Stimulated activated naive CD8-positive, alpha-beta T cell treated with anti-CD3 and anti-CD28 coated beads, Interleukin-15, amount 100 ng/mL, for 72 hours (primary cell): ENCODE data around the gene CDK7.

ENCODE experiments used
- ATAC-seq: fragments of 150-1000 bp; cut with Tn5 transposase; 2 replicates; pipeline ENCODE4 v1.10.0; 2021; ENCODE audit warnings: mild to moderate bottlenecking, moderate library complexity
- DNase-seq, 2 donors: peaks; one replicate each; pipeline ENCODE4 v3.0.0; 2021 to 2022
- H3K27ac Mint-ChIP-seq, 2 donors: one replicate each; pipeline ENCODE4 v1.8.0; 2022; ENCODE audit warnings: mild to moderate bottlenecking in 2 of 2, mixed read lengths in 2 of 2, moderate library complexity in 2 of 2
- H3K27me3 Mint-ChIP-seq: one replicate; pipeline ENCODE4 v1.8.0; 2022; ENCODE audit warnings: mixed read lengths
- H3K4me1 Mint-ChIP-seq: one replicate; pipeline ENCODE4 v1.8.0; 2022; ENCODE audit warnings: mild to moderate bottlenecking, mixed read lengths
- H3K4me3 Mint-ChIP-seq, 2 donors: one replicate each; pipeline ENCODE4 v1.8.0; 2022; ENCODE audit warnings: mild to moderate bottlenecking in 2 of 2, mixed read lengths in 2 of 2, moderate library complexity in 1 of 2
- H3K9me3 Mint-ChIP-seq, 2 donors: one replicate each; pipeline ENCODE4 v1.8.0; 2022; ENCODE audit warnings: mixed read lengths in 2 of 2

The CDK7 gene

GRCh38 chr5:69265931-69266330, 31.2 kb downstream of the CDK7 start:
- DNase-seq (peak in 1 of 2 donors; percentile 14), ATAC-seq (peak; percentile 55)
- H3K4me3 Mint-ChIP-seq = no peak overlapping the region
- no peaks in the 10 kb centered on the region for H3K27me3 Mint-ChIP-seq
- no peaks in the 10 kb centered on the region for H3K4me1 Mint-ChIP-seq
- H3K27ac Mint-ChIP-seq = peak overlapping the region in 1 of 2 donors; percentile 51
- H3K9me3 Mint-ChIP-seq = no peaks in the 10 kb centered on the region

- ATAC-seq = no peak
- Mint-ChIP-seq H3K4me3 (no peak overlapping the region), H3K27ac (peak overlapping the region in 1 of 2 donors; percentile 69), H3K27me3 (no peaks in the 10 kb centered on the region), H3K9me3 (no peaks in the 10 kb centered on the region), H3K4me1 (peaks cover 5% of the 10 kb centered on the region)
- no peak for DNase-seq
Measured at GRCh38 chr5:69268899-69269298, 34.2 kb downstream of the CDK7 start.

- ATAC-seq (no peak), DNase-seq (no peak)
- Mint-ChIP-seq H3K4me1 (peaks cover 5% of the 10 kb centered on the region), H3K27ac (peak overlapping the region in 1 of 2 donors; percentile 14), H3K27me3 (no peaks in the 10 kb centered on the region), H3K4me3 (no peak overlapping the region), H3K9me3 (no peaks in the 10 kb centered on the region)
Measured at GRCh38 chr5:69270840-69271239, 36.2 kb downstream of the CDK7 start.

- ATAC-seq (no peak), DNase-seq (no peak)
- Mint-ChIP-seq H3K4me1 (peaks cover 5% of the 10 kb centered on the region), H3K4me3 (no peak overlapping the region), H3K9me3 (no peaks in the 10 kb centered on the region), H3K27ac (peak overlapping the region in 1 of 2 donors; percentile 14), H3K27me3 (no peaks in the 10 kb centered on the region)
Measured at GRCh38 chr5:69271376-69271775, 36.7 kb downstream of the CDK7 start.

- ATAC-seq (no peak), DNase-seq (no peak)
- Mint-ChIP-seq H3K27me3 (no peaks in the 10 kb centered on the region), H3K4me1 (peaks cover 5% of the 10 kb centered on the region), H3K9me3 (no peaks in the 10 kb centered on the region), H3K27ac (no peak overlapping the region), H3K4me3 (no peak overlapping the region)
Measured at GRCh38 chr5:69275563-69275962, 40.9 kb downstream of the CDK7 start.

GRCh38 chr5:69276422-69277174, 41.9 kb downstream of the CDK7 start:
- no peaks in the 10 kb centered on the region for H3K27me3 Mint-ChIP-seq
- H3K4me1 Mint-ChIP-seq = peaks cover 5% of the 10 kb centered on the region
- ATAC-seq = no peak
- no peak overlapping the region for H3K27ac Mint-ChIP-seq
- no peaks in the 10 kb centered on the region for H3K9me3 Mint-ChIP-seq
- DNase-seq = no peak
- H3K4me3 Mint-ChIP-seq = no peak overlapping the region

GRCh38 chr5:69279517-69279916, 44.8 kb downstream of the CDK7 start:
- no peaks in the 10 kb centered on the region for H3K9me3 Mint-ChIP-seq
- DNase-seq = no peak
- H3K27ac Mint-ChIP-seq = peak overlapping the region in 1 of 2 donors; percentile 68
- H3K4me1 Mint-ChIP-seq = no peaks in the 10 kb centered on the region
- no peaks in the 10 kb centered on the region for H3K27me3 Mint-ChIP-seq
- H3K4me3 Mint-ChIP-seq = no peak overlapping the region
- ATAC-seq = no peak

- H3K27me3 Mint-ChIP-seq = no peaks in the 10 kb centered on the region
- H3K27ac Mint-ChIP-seq = peak overlapping the region in 1 of 2 donors; percentile 68
- H3K4me3 Mint-ChIP-seq = no peak overlapping the region
- H3K4me1 Mint-ChIP-seq = no peaks in the 10 kb centered on the region
- no peaks in the 10 kb centered on the region for H3K9me3 Mint-ChIP-seq
- ATAC-seq (no peak), DNase-seq (no peak)
Measured at GRCh38 chr5:69281114-69281513, 46.4 kb downstream of the CDK7 start.

GRCh38 chr5:69284203-69284602, 49.5 kb downstream of the CDK7 start:
- Mint-ChIP-seq H3K4me1 (no peaks in the 10 kb centered on the region), H3K27ac (no peak overlapping the region), H3K4me3 (no peak overlapping the region), H3K9me3 (no peaks in the 10 kb centered on the region), H3K27me3 (no peaks in the 10 kb centered on the region)
- DNase-seq = no peak
- ATAC-seq = no peak

- H3K27me3 Mint-ChIP-seq = no peaks in the 10 kb centered on the region
- H3K9me3 Mint-ChIP-seq = no peaks in the 10 kb centered on the region
- H3K4me3 Mint-ChIP-seq = no peak overlapping the region
- DNase-seq = no peak
- ATAC-seq = no peak
- H3K4me1 Mint-ChIP-seq = no peaks in the 10 kb centered on the region
- peak overlapping the region; percentile 25 to 54 for H3K27ac Mint-ChIP-seq
Measured at GRCh38 chr5:69285448-69286116, 50.9 kb downstream of the CDK7 start.

- no peak overlapping the region for H3K4me3 Mint-ChIP-seq
- no peaks in the 10 kb centered on the region for H3K9me3 Mint-ChIP-seq
- H3K27ac Mint-ChIP-seq = no peak overlapping the region
- no peak for DNase-seq
- H3K4me1 Mint-ChIP-seq = no peaks in the 10 kb centered on the region
- H3K27me3 Mint-ChIP-seq = no peaks in the 10 kb centered on the region
- ATAC-seq = no peak
Measured at GRCh38 chr5:69288069-69288468, 53.4 kb downstream of the CDK7 start.

- Mint-ChIP-seq H3K27ac (no peak overlapping the region), H3K4me1 (no peaks in the 10 kb centered on the region), H3K27me3 (no peaks in the 10 kb centered on the region), H3K4me3 (no peak overlapping the region), H3K9me3 (no peaks in the 10 kb centered on the region)
- no peak for DNase-seq
- ATAC-seq = peak; percentile 33
Measured at GRCh38 chr5:69288688-69289087, 54.0 kb downstream of the CDK7 start.

GRCh38 chr5:69292306-69292705, 57.6 kb downstream of the CDK7 start:
- Mint-ChIP-seq H3K4me1 (no peaks in the 10 kb centered on the region), H3K27ac (no peak overlapping the region), H3K4me3 (no peak overlapping the region), H3K9me3 (no peaks in the 10 kb centered on the region), H3K27me3 (no peaks in the 10 kb centered on the region)
- ATAC-seq (no peak), DNase-seq (no peak)

- DNase-seq (no peak), ATAC-seq (no peak)
- Mint-ChIP-seq H3K27ac (no peak overlapping the region), H3K4me3 (no peak overlapping the region), H3K9me3 (no peaks in the 10 kb centered on the region), H3K4me1 (no peaks in the 10 kb centered on the region), H3K27me3 (no peaks in the 10 kb centered on the region)
Measured at GRCh38 chr5:69293882-69294281, 59.2 kb downstream of the CDK7 start.

- no peak for ATAC-seq
- H3K27ac Mint-ChIP-seq = no peak overlapping the region
- H3K27me3 Mint-ChIP-seq = no peaks in the 10 kb centered on the region
- H3K4me3 Mint-ChIP-seq = no peak overlapping the region
- no peaks in the 10 kb centered on the region for H3K4me1 Mint-ChIP-seq
- DNase-seq = no peak
- H3K9me3 Mint-ChIP-seq = no peaks in the 10 kb centered on the region
Measured at GRCh38 chr5:69295088-69295754, 60.5 kb downstream of the CDK7 start.

- Mint-ChIP-seq H3K4me3 (no peak overlapping the region), H3K27me3 (no peaks in the 10 kb centered on the region), H3K9me3 (no peaks in the 10 kb centered on the region), H3K27ac (no peak overlapping the region), H3K4me1 (no peaks in the 10 kb centered on the region)
- no peak for ATAC-seq
- no peak for DNase-seq
Measured at GRCh38 chr5:69299625-69300024, 64.9 kb downstream of the CDK7 start.
